ENCODE data around the gene ATXN1. TPM values are rescaled to one million over a fixed set of nuclear protein-coding genes. Genes with fewer than 3 reads are reported as not detected.

The ATXN1 gene
- total RNA-seq, 4 donors from 2014 or later = 48.7 to 166 (median 105) TPM

DNA sequence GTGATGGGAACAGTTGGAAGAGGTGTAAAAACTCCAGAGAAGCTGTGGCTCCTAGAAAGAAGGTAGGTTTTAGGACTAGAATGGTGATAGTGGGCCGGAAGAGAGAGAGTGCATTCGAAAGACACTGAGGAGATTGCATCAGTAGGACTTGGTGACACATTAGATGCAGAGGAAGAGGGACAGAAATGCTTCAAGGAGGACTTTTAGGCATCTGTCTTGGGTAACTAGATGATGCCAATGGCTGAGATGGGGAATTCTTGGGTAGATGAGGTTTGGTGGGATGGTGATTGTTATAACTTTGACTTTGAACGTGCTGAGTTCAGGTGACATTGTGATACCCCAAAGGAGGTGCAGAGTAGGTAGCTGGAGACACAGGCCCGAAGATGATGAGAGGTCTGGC is 326.4 kb downstream of the ATXN1 start:
- Histone ChIP-seq H3K4me1 (peaks cover 9 to 44% (median 14%) of the 10 kb centered on the region in 4 donors), H3K9me3 (no peaks in the 10 kb centered on the region), H3K27ac (no peak overlapping the region), H3K27me3 (no peaks in the 10 kb centered on the region), H3K36me3 (no peaks in the 10 kb centered on the region), H3K4me3 (no peak overlapping the region)
- in situ Hi-C loops (cut with MboI; ENCODE audit: low pct_ligation_motif_present in 1 of 4, low pct_unique_long_range_greater_than_20kb in 1 of 4, low sequenced_read_pairs in 3 of 4) (no loop called here), intact Hi-C loops (cut with DNase I; ENCODE audit: low total_unique reads) (loop anchor here (1.0 kb wide), 1 partner anchor 36 kb away; no protein-coding TSS in a partner anchor)
- DNase-seq = no peak
- WGBS, 2 donors (ENCODE audit: low coverage in 1 of 2) = 90 to 100% methylated on average over 3 to 4 of the region's 4 CpGs
- TF ChIP-seq POLR2AphosphoS5 (IDR thresholded peaks at IDR 0.05) (no peak), EP300 (IDR thresholded peaks at IDR 0.05; ENCODE audit: low read depth) (no peak), POLR2A (IDR thresholded peaks at IDR 0.05) (no peak)
- TF ChIP-seq, protein P1, sequence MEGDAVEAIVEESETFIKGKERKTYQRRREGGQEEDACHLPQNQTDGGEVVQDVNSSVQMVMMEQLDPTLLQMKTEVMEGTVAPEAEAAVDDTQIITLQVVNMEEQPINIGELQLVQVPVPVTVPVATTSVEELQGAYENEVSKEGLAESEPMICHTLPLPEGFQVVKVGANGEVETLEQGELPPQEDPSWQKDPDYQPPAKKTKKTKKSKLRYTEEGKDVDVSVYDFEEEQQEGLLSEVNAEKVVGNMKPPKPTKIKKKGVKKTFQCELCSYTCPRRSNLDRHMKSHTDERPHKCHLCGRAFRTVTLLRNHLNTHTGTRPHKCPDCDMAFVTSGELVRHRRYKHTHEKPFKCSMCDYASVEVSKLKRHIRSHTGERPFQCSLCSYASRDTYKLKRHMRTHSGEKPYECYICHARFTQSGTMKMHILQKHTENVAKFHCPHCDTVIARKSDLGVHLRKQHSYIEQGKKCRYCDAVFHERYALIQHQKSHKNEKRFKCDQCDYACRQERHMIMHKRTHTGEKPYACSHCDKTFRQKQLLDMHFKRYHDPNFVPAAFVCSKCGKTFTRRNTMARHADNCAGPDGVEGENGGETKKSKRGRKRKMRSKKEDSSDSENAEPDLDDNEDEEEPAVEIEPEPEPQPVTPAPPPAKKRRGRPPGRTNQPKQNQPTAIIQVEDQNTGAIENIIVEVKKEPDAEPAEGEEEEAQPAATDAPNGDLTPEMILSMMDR (IDR thresholded peaks at IDR 0.05) = no peak

DNA sequence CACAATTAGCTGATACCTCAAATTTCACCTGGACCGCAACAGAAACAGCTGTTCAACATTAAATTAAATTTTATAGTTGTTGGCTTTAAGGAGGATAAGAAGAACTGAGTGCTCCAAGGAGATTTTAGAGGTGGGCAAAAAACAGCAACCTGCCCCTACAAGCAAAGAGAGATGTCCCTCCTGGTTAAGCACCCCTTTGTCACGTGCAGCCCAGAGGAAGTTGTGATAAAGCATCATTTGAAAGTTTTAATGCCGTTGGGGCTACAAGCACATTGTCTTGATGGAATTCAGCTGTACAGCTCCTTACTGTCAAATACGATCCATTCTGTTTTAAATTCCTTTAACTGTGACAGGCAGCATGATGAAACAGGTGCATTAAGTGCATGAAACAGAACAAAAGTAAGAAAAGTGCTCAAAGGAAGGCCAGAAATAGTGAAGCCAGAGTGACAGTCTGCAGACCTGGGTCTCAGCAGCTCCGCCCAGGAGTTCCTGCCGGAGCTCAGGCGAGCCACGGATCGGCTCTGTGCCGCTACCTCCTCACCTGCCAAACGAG is 327.8 kb downstream of the ATXN1 start:
- Histone ChIP-seq H3K27me3 (no peaks in the 10 kb centered on the region), H3K4me1 (peaks cover 9 to 34% (median 14%) of the 10 kb centered on the region in 4 donors), H3K4me3 (no peak overlapping the region), H3K9me3 (no peaks in the 10 kb centered on the region), H3K27ac (peak overlapping the region in 1 of 4 donors; percentile 33), H3K36me3 (no peaks in the 10 kb centered on the region)
- WGBS, 2 donors (ENCODE audit: low coverage in 1 of 2) = 76 to 85% methylated on average over 9 to 11 of the region's 11 CpGs
- in situ Hi-C loops (cut with MboI; ENCODE audit: low pct_ligation_motif_present in 1 of 4, low pct_unique_long_range_greater_than_20kb in 1 of 4, low sequenced_read_pairs in 3 of 4) = no loop called here
- intact Hi-C loops (cut with DNase I; ENCODE audit: low total_unique reads) = no loop called here
- DNase-seq = no peak
- TF ChIP-seq EP300 (IDR thresholded peaks at IDR 0.05; ENCODE audit: low read depth) (no peak), POLR2A (IDR thresholded peaks at IDR 0.05) (no peak), POLR2AphosphoS5 (IDR thresholded peaks at IDR 0.05) (no peak)
- TF ChIP-seq, protein P1 (IDR thresholded peaks at IDR 0.05) = no peak

DNA sequence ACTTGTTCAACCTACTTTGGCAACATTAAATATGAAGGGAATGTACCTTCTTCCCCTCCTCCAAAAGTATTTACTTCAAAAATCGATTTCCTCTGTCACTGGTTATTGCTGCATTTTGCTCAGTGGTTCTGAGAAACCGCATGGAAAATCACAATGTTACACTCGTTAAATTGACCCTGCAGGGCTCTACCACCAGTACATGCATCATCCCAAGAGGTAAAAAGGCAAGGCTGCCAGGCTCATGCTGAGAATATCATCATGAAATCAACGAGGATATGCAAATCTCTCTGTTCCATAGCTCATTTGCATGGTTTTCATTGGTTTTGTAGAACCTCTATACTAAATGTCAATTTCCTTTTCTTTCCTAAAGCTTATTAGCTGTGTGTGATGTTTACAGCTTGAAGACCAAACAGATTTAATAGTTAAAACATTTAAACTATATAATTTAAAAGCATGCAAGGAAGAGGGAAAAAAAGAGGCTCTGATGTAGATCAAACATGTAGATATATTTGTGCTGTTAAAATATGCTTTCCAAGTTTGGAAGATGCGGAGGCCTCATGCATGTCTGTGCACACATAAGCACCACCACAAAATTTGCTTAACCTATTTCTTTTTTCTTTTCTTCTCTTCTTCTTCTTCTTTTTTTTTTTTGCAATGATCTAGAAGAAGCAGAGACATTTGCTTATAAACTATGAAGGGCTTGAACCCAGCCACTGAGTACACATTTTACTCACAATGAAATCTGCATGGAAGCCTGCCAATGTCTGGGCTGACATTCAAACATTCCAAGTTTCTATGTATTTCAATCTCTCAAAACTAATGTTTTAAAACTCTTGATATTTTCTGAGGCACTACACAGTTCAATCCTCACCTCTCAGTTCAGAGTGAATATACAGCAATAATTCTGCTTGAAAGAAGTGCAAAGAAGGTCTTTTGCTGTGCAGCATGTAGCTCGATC is 328.9 kb downstream of the ATXN1 start:
- no peaks in the 10 kb centered on the region for H3K9me3 ChIP-seq
- TF ChIP-seq, protein P1 (IDR thresholded peaks at IDR 0.05) = no peak
- TF ChIP-seq POLR2AphosphoS5 (IDR thresholded peaks at IDR 0.05) (no peak), EP300 (IDR thresholded peaks at IDR 0.05; ENCODE audit: low read depth) (no peak), POLR2A (IDR thresholded peaks at IDR 0.05) (no peak)
- H3K4me3 ChIP-seq = no peak overlapping the region
- peak overlapping the region in 1 of 4 donors; percentile 33 for H3K27ac ChIP-seq
- intact Hi-C loops (cut with DNase I; ENCODE audit: low total_unique reads) (no loop called here), in situ Hi-C loops (cut with MboI; ENCODE audit: low pct_ligation_motif_present in 1 of 4, low pct_unique_long_range_greater_than_20kb in 1 of 4, low sequenced_read_pairs in 3 of 4) (no loop called here)
- no peaks in the 10 kb centered on the region for H3K27me3 ChIP-seq
- no peak for DNase-seq
- no peaks in the 10 kb centered on the region for H3K36me3 ChIP-seq
- H3K4me1 ChIP-seq = peaks cover 9 to 29% (median 14%) of the 10 kb centered on the region in 4 donors
- WGBS, 2 donors (ENCODE audit: low coverage in 1 of 2) = 62 to 67% methylated on average over 6 of the region's 6 CpGs

DNA sequence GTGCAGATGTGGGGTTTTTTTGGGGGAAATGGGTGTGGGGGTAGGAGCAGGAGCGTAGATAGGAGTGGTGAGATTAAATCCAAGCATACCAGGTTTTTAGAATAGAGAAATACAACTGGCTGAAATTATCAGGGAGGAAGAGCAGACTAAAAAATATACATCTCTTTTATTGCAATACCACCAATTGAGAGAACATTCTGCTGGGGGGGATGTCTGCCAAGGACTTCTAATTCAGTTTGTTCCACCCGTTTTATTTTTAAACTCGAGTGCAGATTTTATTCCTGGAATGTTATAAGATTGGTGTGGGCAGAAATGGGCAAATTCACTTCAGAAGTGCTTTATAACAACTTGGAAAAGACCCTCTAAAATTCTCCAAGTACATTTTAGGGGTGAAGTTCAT is 330.2 kb downstream of the ATXN1 start:
- H3K4me1 ChIP-seq = peaks cover 9 to 29% (median 14%) of the 10 kb centered on the region in 4 donors
- TF ChIP-seq POLR2AphosphoS5 (IDR thresholded peaks at IDR 0.05) (no peak), EP300 (IDR thresholded peaks at IDR 0.05; ENCODE audit: low read depth) (no peak), POLR2A (IDR thresholded peaks at IDR 0.05) (no peak)
- TF ChIP-seq, protein P1 (IDR thresholded peaks at IDR 0.05) = no peak
- DNase-seq = no peak
- 70 to 72% methylated on average over 3 of the region's 3 CpGs for WGBS, 2 donors (ENCODE audit: low coverage in 1 of 2)
- in situ Hi-C loops (cut with MboI; ENCODE audit: low pct_ligation_motif_present in 1 of 4, low pct_unique_long_range_greater_than_20kb in 1 of 4, low sequenced_read_pairs in 3 of 4) = no loop called here
- peak overlapping the region in 1 of 4 donors; percentile 8 for H3K27ac ChIP-seq
- no peaks in the 10 kb centered on the region for H3K27me3 ChIP-seq
- no peaks in the 10 kb centered on the region for H3K36me3 ChIP-seq
- intact Hi-C loops (cut with DNase I; ENCODE audit: low total_unique reads) = no loop called here
- H3K4me3 ChIP-seq = no peak overlapping the region
- no peaks in the 10 kb centered on the region for H3K9me3 ChIP-seq

Measured in transverse colon (tissue), 4 donors.